Measurements from ENCODE around the gene DKK3. TPM values are rescaled to one million over a fixed set of nuclear protein-coding genes. Genes with fewer than 3 reads are reported as not detected.

Gene DKK3
- total RNA-seq, 1 donor from 2014 or later = 204 TPM

DNA sequence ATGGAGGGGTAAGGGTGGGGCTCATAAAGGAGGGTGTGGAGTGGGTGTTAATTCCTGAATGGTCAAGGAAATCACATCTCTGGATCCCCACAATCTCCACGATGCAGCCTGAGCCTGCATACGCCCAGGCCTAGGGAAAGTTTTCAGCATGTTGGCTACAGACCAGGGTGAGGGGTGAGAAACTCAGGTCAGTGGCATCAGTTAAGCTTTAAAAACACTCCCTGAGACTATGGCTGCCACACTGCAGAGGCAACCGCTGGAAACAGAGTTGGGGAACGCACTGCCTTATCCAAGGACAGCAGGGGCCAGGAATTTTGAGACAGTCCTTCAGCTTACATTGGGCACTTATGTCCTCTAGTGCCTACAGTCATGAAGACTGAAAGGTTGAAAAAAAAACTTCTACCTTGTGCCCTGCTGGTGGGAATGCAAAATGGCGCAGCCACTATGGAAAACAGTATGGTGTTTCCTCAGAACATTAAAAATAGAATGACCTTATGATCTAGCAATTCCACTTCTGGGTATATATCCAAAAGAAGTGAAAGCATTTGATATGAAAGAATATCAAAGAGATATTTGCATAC is 19.7 kb downstream of the DKK3 start:
- no peaks in the 10 kb centered on the region for H3K36me3 ChIP-seq (ENCODE audit: control insufficient read depth, insufficient read depth, low read length)
- no peak overlapping the region for H3K4me3 ChIP-seq (ENCODE audit: low read depth, low read length)

DNA sequence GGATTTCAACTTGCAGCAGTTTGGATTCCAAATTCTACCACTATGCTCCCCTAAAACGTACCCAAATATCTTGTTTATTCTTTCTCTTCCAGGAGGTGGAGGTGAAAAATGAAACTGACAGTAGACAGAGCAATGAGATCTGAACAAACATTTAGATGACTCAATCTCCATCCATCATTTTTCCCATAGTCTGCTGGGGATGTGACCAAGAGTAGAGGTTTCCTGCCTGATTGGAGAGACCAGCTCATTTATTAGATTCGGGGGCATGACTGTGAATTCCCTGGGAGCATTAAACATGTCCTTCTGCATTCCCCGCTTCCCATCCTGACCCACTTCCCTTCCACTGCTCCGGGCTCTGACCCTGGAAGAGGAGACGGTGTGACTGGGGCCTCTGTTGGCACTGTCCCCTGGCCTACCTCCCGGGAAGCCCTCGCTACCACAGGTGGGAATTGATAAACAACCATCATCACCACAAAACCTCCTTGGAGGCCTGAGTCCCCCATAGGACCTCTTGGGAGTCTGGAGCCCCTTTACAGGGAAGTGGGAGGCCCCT is 20.3 kb downstream of the DKK3 start:
- no peak for DNase-seq (ENCODE audit: low read depth)
- Histone ChIP-seq H3K36me3 (ENCODE audit: control insufficient read depth, insufficient read depth, low read length) (no peaks in the 10 kb centered on the region), H3K27me3 (ENCODE audit: control insufficient read depth, insufficient read depth, low read length) (no peaks in the 10 kb centered on the region), H3K4me3 (ENCODE audit: low read depth, low read length) (no peak overlapping the region)
- TF ChIP-seq, protein P1, sequence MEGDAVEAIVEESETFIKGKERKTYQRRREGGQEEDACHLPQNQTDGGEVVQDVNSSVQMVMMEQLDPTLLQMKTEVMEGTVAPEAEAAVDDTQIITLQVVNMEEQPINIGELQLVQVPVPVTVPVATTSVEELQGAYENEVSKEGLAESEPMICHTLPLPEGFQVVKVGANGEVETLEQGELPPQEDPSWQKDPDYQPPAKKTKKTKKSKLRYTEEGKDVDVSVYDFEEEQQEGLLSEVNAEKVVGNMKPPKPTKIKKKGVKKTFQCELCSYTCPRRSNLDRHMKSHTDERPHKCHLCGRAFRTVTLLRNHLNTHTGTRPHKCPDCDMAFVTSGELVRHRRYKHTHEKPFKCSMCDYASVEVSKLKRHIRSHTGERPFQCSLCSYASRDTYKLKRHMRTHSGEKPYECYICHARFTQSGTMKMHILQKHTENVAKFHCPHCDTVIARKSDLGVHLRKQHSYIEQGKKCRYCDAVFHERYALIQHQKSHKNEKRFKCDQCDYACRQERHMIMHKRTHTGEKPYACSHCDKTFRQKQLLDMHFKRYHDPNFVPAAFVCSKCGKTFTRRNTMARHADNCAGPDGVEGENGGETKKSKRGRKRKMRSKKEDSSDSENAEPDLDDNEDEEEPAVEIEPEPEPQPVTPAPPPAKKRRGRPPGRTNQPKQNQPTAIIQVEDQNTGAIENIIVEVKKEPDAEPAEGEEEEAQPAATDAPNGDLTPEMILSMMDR (IDR thresholded peaks at IDR 0.05; ENCODE audit: insufficient read depth, low read length, poor library complexity, severe bottlenecking) = no peak

More for the DNA sequence above, 19.7 kb downstream of the DKK3 start:
- TF ChIP-seq, protein P1 (IDR thresholded peaks at IDR 0.05; ENCODE audit: insufficient read depth, low read length, poor library complexity, severe bottlenecking) = peak; percentile 4
- DNase-seq (ENCODE audit: low read depth) = no peak
- H3K27me3 ChIP-seq (ENCODE audit: control insufficient read depth, insufficient read depth, low read length) = no peaks in the 10 kb centered on the region

DNA sequence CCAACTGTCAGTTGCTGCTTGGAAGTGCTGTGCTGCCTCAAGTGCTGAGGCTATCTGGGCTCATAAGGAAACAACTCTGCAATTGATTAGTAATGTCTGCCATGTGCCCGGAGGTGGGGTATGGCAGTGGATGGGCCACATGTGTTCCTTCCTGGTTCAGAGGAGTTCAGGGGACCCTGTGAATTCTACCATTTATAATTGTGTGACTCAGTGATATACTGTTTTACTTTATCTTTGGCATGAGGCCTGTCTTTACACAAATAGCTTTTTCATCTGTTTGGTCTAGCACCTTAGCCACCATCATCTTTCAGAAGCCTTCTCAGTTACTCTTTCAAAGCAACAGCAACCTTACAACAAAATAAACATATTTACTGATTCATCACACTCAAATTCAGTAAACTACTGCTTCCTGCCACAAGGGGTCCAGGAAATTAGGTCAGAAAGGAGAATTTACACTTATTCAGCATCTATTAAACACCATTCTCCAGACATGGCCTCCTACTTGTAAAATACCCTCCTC is 20.9 kb downstream of the DKK3 start:
- Histone ChIP-seq H3K36me3 (ENCODE audit: control insufficient read depth, insufficient read depth, low read length) (no peaks in the 10 kb centered on the region), H3K4me3 (ENCODE audit: low read depth, low read length) (no peak overlapping the region), H3K27me3 (ENCODE audit: control insufficient read depth, insufficient read depth, low read length) (no peaks in the 10 kb centered on the region)
- no peak for DNase-seq (ENCODE audit: low read depth)
- TF ChIP-seq, protein P1 (IDR thresholded peaks at IDR 0.05; ENCODE audit: insufficient read depth, low read length, poor library complexity, severe bottlenecking) = peak; percentile 22

DNA sequence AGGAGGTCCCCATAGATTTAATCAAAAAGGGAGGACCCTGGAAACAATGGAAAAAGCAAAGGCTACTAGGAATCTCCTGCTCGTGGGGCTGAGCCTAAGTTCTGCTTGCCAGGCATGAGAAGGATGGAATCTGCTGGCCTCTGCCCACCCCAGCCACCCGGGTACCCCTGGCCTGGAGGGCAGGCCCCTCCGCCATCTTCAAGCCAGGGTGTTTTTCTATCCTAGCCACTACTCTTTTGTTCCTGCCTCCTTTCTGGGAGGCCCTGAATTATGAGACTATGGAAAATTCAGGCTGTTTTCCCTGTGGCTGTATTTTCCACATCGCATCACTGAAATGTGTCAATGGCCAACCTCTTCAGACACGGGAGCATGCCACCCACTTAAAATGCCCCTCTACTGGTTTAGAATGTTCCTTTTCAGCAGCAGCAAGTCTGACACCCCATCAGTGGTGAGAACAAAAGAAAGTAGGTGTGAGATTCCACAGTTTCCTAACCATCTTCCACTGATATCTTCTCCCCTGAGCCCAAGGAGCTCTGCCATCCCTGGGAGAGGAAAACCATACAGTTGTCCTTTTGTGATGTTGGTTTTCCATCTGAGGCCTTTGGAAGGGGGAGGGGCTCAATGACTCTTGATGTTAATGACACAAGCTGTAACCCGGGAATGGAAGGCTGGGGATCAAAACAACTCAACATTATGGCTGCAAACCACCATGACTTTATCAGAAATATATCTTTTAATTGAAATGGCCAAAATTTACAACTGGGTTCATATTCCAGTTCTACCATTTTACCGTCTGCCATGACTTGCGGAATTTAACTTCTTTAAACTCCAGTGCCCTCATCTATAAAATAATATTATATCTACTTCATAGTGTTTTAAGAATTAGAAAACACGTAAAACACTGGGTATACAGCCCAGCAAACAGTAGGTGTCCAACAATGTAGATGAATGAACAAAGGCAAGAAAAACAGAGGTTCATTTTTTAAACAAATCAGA is 22.2 kb downstream of the DKK3 start:
- H3K36me3 ChIP-seq (ENCODE audit: control insufficient read depth, insufficient read depth, low read length) = no peaks in the 10 kb centered on the region
- no peak for DNase-seq (ENCODE audit: low read depth)
- H3K4me3 ChIP-seq (ENCODE audit: low read depth, low read length) = no peak overlapping the region
- TF ChIP-seq, protein P1 (IDR thresholded peaks at IDR 0.05; ENCODE audit: insufficient read depth, low read length, poor library complexity, severe bottlenecking) = no peak
- H3K27me3 ChIP-seq (ENCODE audit: control insufficient read depth, insufficient read depth, low read length) = no peaks in the 10 kb centered on the region

DNA sequence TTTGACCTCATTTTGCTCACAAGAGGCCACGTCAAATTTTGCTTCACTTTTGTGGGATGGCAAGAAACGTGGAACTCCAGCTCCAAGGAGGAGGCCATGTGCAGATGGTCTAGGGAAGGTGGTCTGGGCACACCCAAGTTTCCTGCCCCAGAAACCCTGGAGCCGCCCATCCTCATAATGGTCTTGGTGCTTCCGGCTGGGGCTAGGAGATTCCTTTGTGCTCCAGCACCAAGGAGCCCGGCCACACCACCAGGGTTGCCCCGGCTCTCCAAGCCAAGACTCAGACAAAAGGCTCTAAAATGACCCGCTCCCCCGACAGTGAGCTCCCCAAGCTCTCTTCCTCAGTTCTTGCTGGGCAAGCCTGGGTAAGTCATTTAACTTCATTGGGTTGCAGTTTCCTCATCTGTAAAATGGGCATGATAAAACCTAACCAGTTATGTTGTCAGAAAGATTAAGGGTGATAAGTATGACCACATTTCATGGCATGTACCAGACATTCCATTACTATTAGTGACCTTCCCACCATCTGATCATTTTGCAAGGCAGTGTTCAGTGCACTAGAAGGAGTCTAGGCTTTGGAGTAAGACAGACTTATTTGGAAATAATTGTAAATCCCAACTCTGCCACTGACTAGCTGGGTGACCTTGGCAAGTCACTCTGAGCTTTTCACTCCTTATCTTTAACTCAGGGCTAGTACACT is 23.3 kb downstream of the DKK3 start:
- DNase-seq (ENCODE audit: low read depth) = no peak
- TF ChIP-seq, protein P1 (IDR thresholded peaks at IDR 0.05; ENCODE audit: insufficient read depth, low read length, poor library complexity, severe bottlenecking) = no peak
- H3K27me3 ChIP-seq (ENCODE audit: control insufficient read depth, insufficient read depth, low read length) = no peaks in the 10 kb centered on the region
- H3K4me3 ChIP-seq (ENCODE audit: low read depth, low read length) = no peak overlapping the region
- no peaks in the 10 kb centered on the region for H3K36me3 ChIP-seq (ENCODE audit: control insufficient read depth, insufficient read depth, low read length)
